CD4-positive, alpha-beta T cell treated with Interferon alpha-2 for 1 hour (primary cell): Measurements from ENCODE around the gene ATXN7L1.
"Not testable (repeated sequence)": the region's sequence is repeated elsewhere in the genome, so short reads cannot be mapped to it uniquely, and the experiment has no call there.

Source experiments
- DNase-seq, 2 donors: peaks; one replicate each; pipeline ENCODE4 v3.0.0-alpha.2; 2020 to 2022

The ATXN7L1 gene

GRCh38 chr7:105610165-105610930 lies 266.1 kb downstream of the ATXN7L1 start:
- DNase-seq: no peak

- DNase-seq: no peak
Measured at GRCh38 chr7:105602325-105603305, 273.8 kb downstream of the ATXN7L1 start.

- no peak for DNase-seq
Measured at GRCh38 chr7:105600720-105601550, 275.5 kb downstream of the ATXN7L1 start.

- no peak for DNase-seq
Measured at GRCh38 chr7:105599551-105599950, 276.8 kb downstream of the ATXN7L1 start.

GRCh38 chr7:105599080-105599479 lies 277.3 kb downstream of the ATXN7L1 start:
- DNase-seq: not testable (repeated sequence)

GRCh38 chr7:105596866-105597265 lies 279.5 kb downstream of the ATXN7L1 start:
- DNase-seq: no peak

GRCh38 chr7:105594034-105594433 lies 282.4 kb downstream of the ATXN7L1 start:
- DNase-seq: no peak

- DNase-seq: no peak
Measured at GRCh38 chr7:105591522-105591921, 284.9 kb downstream of the ATXN7L1 start.

- no peak for DNase-seq
Measured at GRCh38 chr7:105590793-105591192, 285.6 kb downstream of the ATXN7L1 start.

GRCh38 chr7:105589356-105590077 lies 286.9 kb downstream of the ATXN7L1 start:
- peak; percentile 49 to 64 for DNase-seq

- no peak for DNase-seq
Measured at GRCh38 chr7:105587909-105588635, 288.3 kb downstream of the ATXN7L1 start.

GRCh38 chr7:105585850-105586500 lies 290.4 kb downstream of the ATXN7L1 start:
- DNase-seq: no peak

- no peak for DNase-seq
Measured at GRCh38 chr7:105584165-105584564, 292.2 kb downstream of the ATXN7L1 start.

- DNase-seq: no peak
Measured at GRCh38 chr7:105583061-105583460, 293.3 kb downstream of the ATXN7L1 start.

- DNase-seq: peak; percentile 31 to 33
Measured at GRCh38 chr7:105581066-105581811, 295.2 kb downstream of the ATXN7L1 start, which contains the start of gene EFCAB10. TSS of gene EFCAB10 (minus strand) at chr7:105581493. CDS start at chr7:105581463, 30 bp downstream.

GRCh38 chr7:105580022-105580740 lies 296.2 kb downstream of the ATXN7L1 start:
- DNase-seq: no peak

- DNase-seq: no peak
Measured at GRCh38 chr7:105578496-105578895, 297.9 kb downstream of the ATXN7L1 start.

- no peak for DNase-seq
Measured at GRCh38 chr7:105577251-105577650, 299.1 kb downstream of the ATXN7L1 start.

- no peak for DNase-seq
Measured at GRCh38 chr7:105571891-105572290, 304.5 kb downstream of the ATXN7L1 start.
